Fibroblast of pulmonary artery (primary cell): ENCODE data around the gene CES3.

ENCODE experiments used
- DNase-seq: peaks from one replicate; pipeline ENCODE4 v3.0.0-alpha.2; 2010; ENCODE audit warnings: low read depth
- H3K4me3 ChIP-seq: replicated peaks from 2 replicates; pipeline ENCODE4 v1.5.1; 2011; ENCODE audit warnings: low read depth, mild to moderate bottlenecking, control low read depth, low read length, moderate library complexity
- CTCF ChIP-seq: IDR thresholded peaks from 2 replicates; pipeline ENCODE4 v1.5.1; 2011; ENCODE audit warnings: mild to moderate bottlenecking, control low read depth, low read length, inconsistent platforms; ENCODE audit errors: missing control alignments

Gene CES3

DNA sequence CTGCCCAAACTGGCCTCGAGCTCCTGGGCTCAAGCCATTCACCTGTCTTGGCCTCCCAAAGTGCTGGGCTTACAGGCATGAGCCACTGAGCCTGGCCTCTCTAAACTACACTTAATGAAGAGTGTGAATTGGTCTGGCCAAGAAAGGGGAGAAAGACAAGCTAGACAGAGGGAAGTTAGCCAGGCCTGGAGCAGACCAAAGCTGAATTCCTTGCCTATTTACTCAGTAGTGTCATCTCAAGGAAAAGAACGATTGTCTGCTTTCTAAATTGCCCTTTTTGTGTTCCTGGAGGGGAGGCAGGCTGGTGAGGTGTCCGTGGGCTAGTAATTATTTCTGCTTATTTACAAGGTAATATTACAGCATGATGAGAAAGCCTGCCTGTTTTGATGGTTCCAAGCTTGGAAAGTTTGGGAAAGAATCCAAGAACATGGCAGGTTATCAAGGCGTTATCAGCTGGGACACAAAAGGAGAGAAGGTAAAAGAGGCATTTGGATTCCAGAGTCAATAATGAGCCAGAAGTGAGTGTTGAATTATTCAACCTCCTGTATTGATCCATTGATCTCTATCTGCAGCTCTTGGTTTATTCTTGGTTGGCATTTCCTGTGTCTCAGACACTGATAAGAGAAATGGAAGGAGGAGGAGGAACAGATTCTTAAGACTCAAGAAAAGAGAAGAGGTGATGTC is 61.6 kb downstream of the CES3 start:
- H3K4me3 ChIP-seq: no peak overlapping the region
- no peak for TF ChIP-seq CTCF
- DNase-seq: peak; percentile 22

DNA sequence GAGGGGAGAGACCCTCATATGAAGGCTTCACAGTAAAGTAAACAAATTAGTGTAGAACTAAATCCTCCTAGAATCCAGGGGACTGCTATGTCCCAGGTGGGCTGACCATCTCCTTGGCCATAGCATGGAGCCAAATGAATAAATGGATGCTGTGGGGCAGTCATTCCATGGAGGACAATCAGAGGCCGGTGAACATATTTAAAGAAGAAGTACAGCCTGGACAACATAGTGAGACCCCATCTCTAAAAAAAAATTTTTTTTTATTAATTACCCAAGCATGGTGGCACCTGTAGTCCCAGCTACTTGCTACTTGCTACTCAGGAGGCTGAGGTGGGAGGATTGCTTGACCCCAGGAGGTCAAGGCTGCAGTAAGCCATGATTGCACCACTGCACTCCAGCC is 62.6 kb downstream of the CES3 start:
- DNase-seq: no peak
- no peak overlapping the region for H3K4me3 ChIP-seq
- no peak for TF ChIP-seq CTCF
